ENCODE data around the gene WNT3. TPM values are rescaled to one million over a fixed set of nuclear protein-coding genes. Genes with fewer than 3 reads are reported as not detected.

WNT3 gene
- total and polyA plus RNA-seq, 10 of the 15 experiments (the other 5 are each of a cell fraction or from before 2014, with no cell fraction given), result 0.01 to 0.03 TPM; not detected in 8

GRCh38 chr17:46823657-46824056 lies 5.2 kb upstream of the WNT3 start (continued):
- TF ChIP-seq, protein P1, sequence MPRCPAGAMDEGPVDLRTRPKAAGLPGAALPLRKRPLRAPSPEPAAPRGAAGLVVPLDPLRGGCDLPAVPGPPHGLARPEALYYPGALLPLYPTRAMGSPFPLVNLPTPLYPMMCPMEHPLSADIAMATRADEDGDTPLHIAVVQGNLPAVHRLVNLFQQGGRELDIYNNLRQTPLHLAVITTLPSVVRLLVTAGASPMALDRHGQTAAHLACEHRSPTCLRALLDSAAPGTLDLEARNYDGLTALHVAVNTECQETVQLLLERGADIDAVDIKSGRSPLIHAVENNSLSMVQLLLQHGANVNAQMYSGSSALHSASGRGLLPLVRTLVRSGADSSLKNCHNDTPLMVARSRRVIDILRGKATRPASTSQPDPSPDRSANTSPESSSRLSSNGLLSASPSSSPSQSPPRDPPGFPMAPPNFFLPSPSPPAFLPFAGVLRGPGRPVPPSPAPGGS (IDR thresholded peaks at IDR 0.05; ENCODE audit: borderline replicate concordance, insufficient read depth, low read depth, low read length, poor library complexity, severe bottlenecking), result no peak
- TF ChIP-seq JUND (IDR thresholded peaks at IDR 0.05; ENCODE audit: low read depth, low read length) (no peak), SMARCA5 (IDR thresholded peaks at IDR 0.05) (no peak), ZBTB4 (CRISPR knock-in tag; IDR thresholded peaks at IDR 0.05) (no peak), ZZZ3 (IDR thresholded peaks at IDR 0.05; ENCODE audit: control insufficient read depth, insufficient read length, low read depth) (no peak), STAT1 (conservative IDR thresholded peaks at IDR 0.05) (no peak), CUX1 (IDR thresholded peaks at IDR 0.05; ENCODE audit: insufficient replicate concordance, low read depth, low read length) (no peak), TBL1XR1 (IDR thresholded peaks at IDR 0.05; ENCODE audit: low read depth, low read length) (no peak), NFXL1 (IDR thresholded peaks at IDR 0.05; ENCODE audit: borderline replicate concordance) (no peak), ZNF622 (IDR thresholded peaks at IDR 0.05) (no peak), NFIC (IDR thresholded peaks at IDR 0.05; ENCODE audit: low read depth, low read length) (no peak)
- TF ChIP-seq, protein P2, sequence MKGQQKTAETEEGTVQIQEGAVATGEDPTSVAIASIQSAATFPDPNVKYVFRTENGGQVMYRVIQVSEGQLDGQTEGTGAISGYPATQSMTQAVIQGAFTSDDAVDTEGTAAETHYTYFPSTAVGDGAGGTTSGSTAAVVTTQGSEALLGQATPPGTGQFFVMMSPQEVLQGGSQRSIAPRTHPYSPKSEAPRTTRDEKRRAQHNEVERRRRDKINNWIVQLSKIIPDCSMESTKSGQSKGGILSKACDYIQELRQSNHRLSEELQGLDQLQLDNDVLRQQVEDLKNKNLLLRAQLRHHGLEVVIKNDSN (IDR thresholded peaks at IDR 0.05; ENCODE audit: borderline replicate concordance, extremely low read length, insufficient read depth, low read depth, low read length), result no peak

All from GM12878 (cell line).